GM12878 (cell line): ENCODE measurements around the gene DOCK1. TPM values are rescaled to one million over a fixed set of nuclear protein-coding genes. Genes with fewer than 3 reads are reported as not detected.

Source experiments
- ATAC-seq: fragments of 200-7000 bp; cut with Tn5 transposase; 3 replicates; pipeline ENCODE4 v1.9.1; 2020; ENCODE audit warnings: mild to moderate bottlenecking, moderate library complexity
- BruUV-seq: library from RNA; stranded (reverse); fragments of 400-500 nt; replicated peaks from 2 replicates; lab custom pipeline; 2021; lab: Mats Ljungman, UMichigan
- CTCF ChIA-PET: fragments of 300-600 bp; sonication (Branson Sonifier 250); formaldehyde crosslinking; extraction: SDS; loops from one replicate; lab custom pipeline; 2021; ENCODE audit warnings: inconsistent platforms; lab: Yijun Ruan, JAX
- POLR2A ChIA-PET: fragments of 350-600 bp; formaldehyde crosslinking; extraction: SDS; loops from one replicate; lab custom pipeline; 2021; ENCODE audit warnings: inconsistent platforms; lab: Charles Lee
- RAD21 ChIA-PET: fragments of 300-600 bp; sonication (Branson Sonifier 250); formaldehyde crosslinking; loops from one replicate; lab custom pipeline; 2023; ENCODE audit warnings: antibody characterized with exemption; ENCODE audit not compliant: unreplicated experiment; lab: Charles Lee
- SMC1A ChIA-PET: fragments of 300-600 bp; sonication (Branson Sonifier 250); formaldehyde crosslinking; loops from one replicate; lab custom pipeline; 2023; ENCODE audit not compliant: unreplicated experiment, uncharacterized antibody; lab: Charles Lee
- DNase-seq: peaks from one replicate; pipeline ENCODE4 v3.0.0-alpha.2; 2011; ENCODE audit warnings: low read depth, low spot score
- FAIRE-seq: peaks from 3 replicates; lab custom pipeline; 2011; peaks lifted over from hg19 to GRCh38; lab: Jason Lieb, UNC
- H2AFZ ChIP-seq: 2 replicates; pipeline ENCODE4 v1.6.0; 2011; ENCODE audit warnings: low read depth, low read length, control low read depth; ENCODE audit not compliant: control insufficient read depth
- H3K27ac ChIP-seq: 2 replicates; pipeline ENCODE4 v1.5.1; 2011; ENCODE audit warnings: control low read depth; ENCODE audit not compliant: control insufficient read depth, insufficient read depth
- H3K27me3 ChIP-seq, 2 experiments: replicated peaks in 1 of 2; 2 replicates each; pipeline versions ENCODE4 v1.6.0 to v1.6.1; 2011; ENCODE audit warnings: low read length in 1 of 2; ENCODE audit not compliant: control insufficient read depth in 2 of 2, insufficient read depth in 2 of 2
- H3K36me3 ChIP-seq, 2 experiments: 2 replicates each; pipeline ENCODE4 v1.5.1; 2011; ENCODE audit warnings: low read length in 1 of 2; ENCODE audit not compliant: control insufficient read depth in 2 of 2, insufficient read depth in 2 of 2
- H3K4me1 ChIP-seq: 2 replicates; pipeline ENCODE4 v1.6.1; 2011; ENCODE audit warnings: mild to moderate bottlenecking, low read length, moderate library complexity, mixed read lengths; ENCODE audit not compliant: control insufficient read depth, insufficient read depth
- H3K4me2 ChIP-seq: 2 replicates; pipeline ENCODE4 v1.6.0; 2011; ENCODE audit warnings: control low read depth; ENCODE audit not compliant: control insufficient read depth, insufficient read depth
- H3K4me3 ChIP-seq: fragments of 200-600 bp; sonication (generic); 2 replicates; pipeline ENCODE4 v1.5.1; 2016
- H3K79me2 ChIP-seq: 2 replicates; pipeline ENCODE4 v1.6.0; 2011; ENCODE audit warnings: low read length; ENCODE audit not compliant: control insufficient read depth, insufficient read depth
- H3K9ac ChIP-seq: 2 replicates; pipeline ENCODE4 v1.8.0; 2011; ENCODE audit warnings: low read length, control low read depth, mixed read lengths; ENCODE audit not compliant: control insufficient read depth, insufficient read depth
- H3K9me3 ChIP-seq: replicated peaks from 3 replicates; pipeline ENCODE4 v1.5.1; 2011; ENCODE audit warnings: mild to moderate bottlenecking, low read length; ENCODE audit not compliant: control insufficient read depth, insufficient read depth
- H4K20me1 ChIP-seq: 2 replicates; pipeline ENCODE4 v1.6.0; 2011; ENCODE audit not compliant: control insufficient read depth, insufficient read depth
- BRCA1 ChIP-seq: IDR thresholded peaks from 2 replicates; pipeline ENCODE4 v1.6.1; 2011; ENCODE audit warnings: low read depth, low read length, improper control_type of control experiment
- EZH2 ChIP-seq: IDR thresholded peaks from 2 replicates; pipeline ENCODE4 v1.6.1; 2012; ENCODE audit warnings: low read depth, mild to moderate bottlenecking, control low read depth, inconsistent platforms, low read length, borderline replicate concordance; ENCODE audit not compliant: control insufficient read depth
- FOXM1 ChIP-seq: IDR thresholded peaks from 2 replicates; pipeline ENCODE4 v1.6.1; 2012; ENCODE audit warnings: low read depth, mild to moderate bottlenecking, inconsistent platforms, low read length, moderate library complexity
- HDGF ChIP-seq: fragments of 450-650 bp; IDR thresholded peaks from 2 replicates; pipeline ENCODE4 v1.6.1; 2016; ENCODE audit warnings: antibody characterized with exemption
- IKZF2 ChIP-seq, 2 experiments: fragments of 450-650 bp; IDR thresholded peaks; 2 replicates each; pipeline ENCODE4 v1.6.1; 2017; ENCODE audit warnings: mild to moderate bottlenecking in 2 of 2, moderate library complexity in 2 of 2
- JUND ChIP-seq: IDR thresholded peaks from 2 replicates; pipeline ENCODE4 v1.6.1; 2012; ENCODE audit warnings: low read depth, mild to moderate bottlenecking, low read length, improper control_type of control experiment, moderate library complexity
- NRF1 ChIP-seq: conservative IDR thresholded peaks from 2 replicates; pipeline ENCODE4 v1.6.1; 2011; ENCODE audit warnings: mild to moderate bottlenecking, low read depth, low read length, improper control_type of control experiment
- RAD21 ChIP-seq: IDR thresholded peaks from 2 replicates; pipeline ENCODE4 v1.6.1; 2011; ENCODE audit warnings: mild to moderate bottlenecking, low read depth, low read length, moderate library complexity; ENCODE audit not compliant: insufficient read depth
- WGBS: methylation state at CpG from one replicate; pipeline ENCODE4 v1.1.6; 2016; ENCODE audit warnings: low lambda C conversion rate; ENCODE audit not compliant: insufficient replicate concordance, insufficient coverage; ENCODE audit errors: missing lambda C conversion rate; 5-methylcytosine and 5-hydroxymethylcytosine counted together
- in situ Hi-C: fragments of 300-500 bp; cut with MboI; formaldehyde crosslinking; loops from 9 replicates; pipeline ENCODE4 v1.14.3; 2018; ENCODE audit warnings: mixed read lengths
- intact Hi-C: fragments of 100-400 bp; cut with micrococcal nuclease; formaldehyde crosslinking; loops from one replicate; pipeline ENCODE4 v1.14.2; 2022; ENCODE audit not compliant: unreplicated experiment
- polyA plus RNA-seq, 11 experiments: library from polyadenylated mRNA; depleted of rRNA in 4 of 11; unstranded in 6 of 11; stranded (reverse) in 5 of 11; fragments of >200 nt; fragmentation: Nextera tagmentation in 4 of 11; fragmentation: Illumina TruSeq in 1 of 11; extraction: Ambion mirVana in 4 of 11; extraction: Trizol in 1 of 11; gene quantifications; 1 replicate in 1 of 11; 2 replicates in 10 of 11; pipeline versions ENCODE4 v1.2.1 to v1.2.3, GENCODE V29; 2011 to 2016; ENCODE audit warnings: inconsistent platforms in 2 of 11, missing spikeins in 2 of 11, low read depth in 1 of 11
- total RNA-seq, 4 experiments: library from RNA; depleted of rRNA in 3 of 4; stranded (reverse); fragments of >200 nt in 3 of 4; fragmentation: Illumina TruSeq in 1 of 4; extraction: Trizol in 1 of 4; gene quantifications; 2 replicates each; pipeline versions ENCODE4 v1.2.1 to v1.2.3, GENCODE V29; 2013 to 2021
- TF ChIP-seq, protein P1 (sequence below): fragments of 450-650 bp; IDR thresholded peaks from 2 replicates; pipeline ENCODE4 v1.6.1; 2017; ENCODE audit warnings: borderline replicate concordance

The DOCK1 gene
- total and polyA plus RNA-seq, 10 of the 15 experiments (the other 5 are each of a cell fraction or from before 2014, with no cell fraction given), result 0.05 to 0.18 TPM; not detected in 8

GRCh38 chr10:127332631-127333030, 427.4 kb downstream of the DOCK1 start:
- ATAC-seq, result no peak
- H3K36me3 ChIP-seq, result no peaks in the 10 kb centered on the region
- H3K27me3 ChIP-seq, result no peaks in the 10 kb centered on the region
- 0% methylated on average over 4 of the region's 4 CpGs for WGBS
- H3K27ac ChIP-seq, result no peak overlapping the region
- RAD21 ChIA-PET, result no interaction called here
- H3K79me2 ChIP-seq, result no peaks in the 10 kb centered on the region
- no peak overlapping the region for H3K9ac ChIP-seq
- intact Hi-C loops (no loop called here), in situ Hi-C loops (no loop called here)
- no peaks in the 10 kb centered on the region for H3K4me1 ChIP-seq
- H3K4me2 ChIP-seq, result no peak overlapping the region
- H2AFZ ChIP-seq, result no peak overlapping the region
- H3K4me3 ChIP-seq, result no peak overlapping the region
- CTCF ChIA-PET, result no interaction called here
- SMC1A ChIA-PET, result no interaction called here
- H4K20me1 ChIP-seq, result no peaks in the 10 kb centered on the region
- FAIRE-seq, result no peak
- BruUV-seq, result no TSS peak
- no peaks in the 10 kb centered on the region for H3K9me3 ChIP-seq
- POLR2A ChIA-PET, result no interaction called here
- TF ChIP-seq, protein P1, sequence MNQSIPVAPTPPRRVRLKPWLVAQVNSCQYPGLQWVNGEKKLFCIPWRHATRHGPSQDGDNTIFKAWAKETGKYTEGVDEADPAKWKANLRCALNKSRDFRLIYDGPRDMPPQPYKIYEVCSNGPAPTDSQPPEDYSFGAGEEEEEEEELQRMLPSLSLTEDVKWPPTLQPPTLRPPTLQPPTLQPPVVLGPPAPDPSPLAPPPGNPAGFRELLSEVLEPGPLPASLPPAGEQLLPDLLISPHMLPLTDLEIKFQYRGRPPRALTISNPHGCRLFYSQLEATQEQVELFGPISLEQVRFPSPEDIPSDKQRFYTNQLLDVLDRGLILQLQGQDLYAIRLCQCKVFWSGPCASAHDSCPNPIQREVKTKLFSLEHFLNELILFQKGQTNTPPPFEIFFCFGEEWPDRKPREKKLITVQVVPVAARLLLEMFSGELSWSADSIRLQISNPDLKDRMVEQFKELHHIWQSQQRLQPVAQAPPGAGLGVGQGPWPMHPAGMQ, result no peak
- TF ChIP-seq HDGF, result no peak
- TF ChIP-seq BRCA1, result no peak
- no peak for TF ChIP-seq JUND
- no peak for TF ChIP-seq IKZF2 (IDR thresholded peaks at IDR 0.05)
- no peak for TF ChIP-seq NRF1
- no peak for TF ChIP-seq RAD21
- no peak for TF ChIP-seq EZH2
- no peak for TF ChIP-seq FOXM1
- DNase-seq, result no peak
